Stimulated activated naive CD4-positive, alpha-beta T cell (primary cell): ENCODE measurements around the gene LRP1-AS.
A peak's percentile ranks its signal among the peaks of the same experiment; 100 is the strongest.

Experiments
- DNase-seq, 6 experiments: peaks; one replicate each; lab custom pipeline; 2025; lab: John Stamatoyannopoulos, UW

The LRP1-AS gene

GRCh38 chr12:57160040-57160439 is 12.6 kb upstream of the LRP1-AS start:
- no peak for DNase-seq

DNA sequence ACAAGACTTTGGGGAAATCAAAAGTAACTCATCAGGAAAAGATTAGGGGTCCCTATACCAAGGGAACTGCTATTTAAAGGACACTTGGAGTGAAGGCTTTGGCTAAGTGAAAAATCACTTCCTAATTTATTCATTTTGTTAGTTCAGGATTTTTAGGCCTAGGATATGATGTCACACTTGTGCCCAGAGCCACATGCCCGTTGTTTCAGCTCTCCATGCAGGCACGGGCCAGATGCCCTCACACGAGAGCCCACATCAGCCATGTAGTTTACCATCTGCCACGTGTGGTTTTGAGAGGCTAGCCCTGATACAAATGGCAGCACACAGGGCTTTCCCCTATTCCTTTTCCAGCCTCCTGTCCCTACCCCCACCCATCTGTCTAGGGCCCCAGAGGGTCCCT is 11.9 kb upstream of the LRP1-AS start:
- no peak for DNase-seq

DNA sequence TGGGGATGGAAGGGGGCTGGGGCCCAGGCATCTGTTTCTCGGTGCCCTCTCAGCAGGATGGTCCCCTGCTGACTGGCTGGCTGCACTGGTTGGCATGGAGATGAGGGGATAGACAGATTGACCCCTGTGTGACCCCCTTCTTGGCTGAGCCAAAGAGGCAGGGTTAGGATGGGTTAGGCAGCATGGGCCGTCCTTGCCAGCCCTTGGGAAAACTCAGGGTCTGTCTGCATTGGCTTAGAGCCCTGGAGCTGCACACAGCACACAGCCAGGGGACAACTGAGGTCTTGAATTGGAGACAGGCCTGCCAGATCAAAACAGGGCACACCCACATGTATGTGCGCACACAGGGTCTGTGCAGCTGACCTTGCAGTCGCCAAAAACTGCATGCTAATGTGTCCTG is 11.2 kb upstream of the LRP1-AS start:
- DNase-seq: no peak

DNA sequence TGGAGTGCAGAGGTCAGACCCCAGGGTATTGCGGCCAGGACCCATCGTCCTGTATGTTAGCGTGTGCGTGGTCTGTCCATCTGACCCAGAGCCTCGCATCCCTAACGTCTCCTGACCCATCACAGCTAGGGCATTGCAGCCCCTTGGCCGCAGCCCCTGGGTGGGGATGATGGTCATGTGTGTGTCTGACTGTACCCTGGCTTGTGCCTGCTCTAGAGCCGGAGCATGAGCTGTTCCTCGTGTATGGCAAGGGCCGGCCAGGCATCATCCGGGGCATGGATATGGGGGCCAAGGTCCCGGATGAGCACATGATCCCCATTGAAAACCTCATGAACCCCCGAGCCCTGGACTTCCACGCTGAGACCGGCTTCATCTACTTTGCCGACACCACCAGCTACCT is 10.8 kb upstream of the LRP1-AS start:
- no peak for DNase-seq

GRCh38 chr12:57157588-57158173 is 10.3 kb upstream of the LRP1-AS start:
- DNase-seq: no peak

GRCh38 chr12:57156701-57157403 is 9.4 kb upstream of the LRP1-AS start:
- DNase-seq: no peak

DNA sequence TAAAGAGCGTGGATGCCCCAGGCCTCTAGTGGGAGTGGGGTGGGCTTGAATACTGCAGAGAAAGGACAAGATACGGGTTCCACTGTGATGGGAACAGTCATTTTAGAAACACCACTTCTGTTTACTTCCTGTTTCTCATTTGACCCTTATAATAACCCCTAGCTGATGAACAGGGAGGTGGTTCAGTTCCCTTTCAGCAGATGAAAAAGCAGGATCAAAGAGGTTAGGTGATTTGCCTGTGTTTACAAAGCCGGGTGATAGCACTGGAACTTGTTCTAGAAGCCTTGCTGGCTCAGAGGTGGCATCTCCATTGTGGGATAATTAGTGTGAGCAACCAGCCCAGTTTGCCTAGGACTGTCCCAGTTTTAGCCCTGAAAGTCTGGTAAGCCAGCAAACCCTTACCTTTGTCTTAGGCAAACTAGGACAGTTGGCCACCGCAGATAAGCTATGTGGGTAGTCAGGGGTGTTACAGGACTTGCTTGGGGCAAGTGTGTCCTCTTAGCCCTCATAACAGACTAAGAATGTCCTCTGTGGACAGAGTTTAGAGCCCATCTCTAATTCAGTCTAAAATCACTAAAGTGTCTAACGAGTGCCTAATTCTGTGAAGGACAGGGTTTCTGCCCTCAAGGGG is 7.5 kb upstream of the LRP1-AS start:
- DNase-seq: no peak

- DNase-seq: no peak
Measured at GRCh38 chr12:57154076-57154475, 6.7 kb upstream of the LRP1-AS start.

- DNase-seq: no peak
Measured at GRCh38 chr12:57153415-57153997, 6.1 kb upstream of the LRP1-AS start.

GRCh38 chr12:57152639-57153038 is 5.2 kb upstream of the LRP1-AS start:
- DNase-seq: no peak

DNA sequence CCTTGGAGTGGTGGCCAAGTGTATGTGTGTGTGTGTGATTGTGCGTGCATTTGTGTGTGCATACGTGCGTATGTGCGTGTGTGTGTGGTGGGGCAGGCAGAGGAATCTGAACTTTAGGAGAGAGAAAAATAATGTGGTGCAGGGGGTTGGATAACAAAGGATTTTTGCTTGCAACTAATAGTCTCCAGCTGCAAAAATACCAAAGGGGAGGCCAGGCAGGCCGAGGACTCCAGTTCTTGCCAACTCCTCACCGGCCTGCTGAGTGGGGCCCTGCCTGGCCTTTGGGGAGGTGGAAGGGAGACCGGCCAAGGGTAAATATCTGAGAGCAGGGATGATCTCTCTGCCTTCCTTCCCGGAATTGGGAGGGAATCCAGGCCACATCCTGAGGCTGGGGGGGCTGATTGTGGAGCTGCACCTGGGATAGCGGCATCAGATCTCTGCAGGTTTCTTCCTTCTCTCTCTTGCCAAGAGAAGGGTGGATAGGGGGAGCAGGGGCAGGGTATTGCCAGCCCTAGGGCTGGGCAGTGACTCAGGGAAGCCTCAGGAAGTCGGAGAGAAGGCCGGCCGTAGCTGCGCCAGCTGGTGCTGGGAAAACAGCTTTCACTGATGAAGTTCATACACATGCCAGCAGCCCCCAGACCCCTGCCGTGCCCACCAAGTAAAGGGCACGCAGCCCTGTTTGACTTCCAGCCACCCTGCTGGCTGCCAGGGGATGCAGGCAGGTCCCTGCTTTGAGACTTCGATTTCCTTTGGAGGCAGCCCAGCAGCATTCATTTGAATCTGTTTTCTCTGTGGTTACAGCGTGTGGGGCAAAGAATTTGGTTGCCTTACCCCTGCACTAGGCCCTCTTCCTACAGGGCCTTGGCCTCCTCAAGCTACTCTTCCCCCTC is 4.6 kb upstream of the LRP1-AS start:
- DNase-seq: no peak

GRCh38 chr12:57150400-57151000 is 3.1 kb upstream of the LRP1-AS start:
- no peak for DNase-seq

- no peak for DNase-seq
Measured at GRCh38 chr12:57149245-57149900, 2.0 kb upstream of the LRP1-AS start.

GRCh38 chr12:57148469-57149244 is 1.2 kb upstream of the LRP1-AS start:
- DNase-seq: no peak

DNA sequence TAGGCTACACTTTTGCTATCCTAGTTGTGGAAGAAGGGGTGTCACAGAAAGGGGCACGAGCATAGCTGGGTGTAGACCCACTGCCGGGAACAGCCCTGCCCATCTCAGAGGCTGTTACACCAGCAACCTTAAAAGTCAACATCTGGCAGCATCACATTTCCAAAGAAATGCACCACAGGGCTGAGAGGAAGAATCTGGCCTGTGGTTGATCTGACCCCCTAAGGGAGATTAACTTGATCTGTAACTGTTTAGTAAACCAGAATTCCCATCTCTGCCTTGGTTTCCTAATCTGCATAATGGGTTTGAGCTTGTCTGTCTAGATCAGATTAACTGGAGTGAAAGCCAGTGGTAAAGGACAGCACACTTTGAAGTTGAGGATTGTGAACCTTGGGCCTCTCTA is 1.3 kb downstream of the LRP1-AS start:
- no peak for DNase-seq

- DNase-seq: no peak
Measured at GRCh38 chr12:57145460-57146059, 1.9 kb downstream of the LRP1-AS start.

GRCh38 chr12:57143454-57143853 is 4.0 kb downstream of the LRP1-AS start:
- DNase-seq: peak in 1 of 6 experiments; percentile 9

GRCh38 chr12:57142727-57143126 is 4.7 kb downstream of the LRP1-AS start:
- DNase-seq: no peak

DNA sequence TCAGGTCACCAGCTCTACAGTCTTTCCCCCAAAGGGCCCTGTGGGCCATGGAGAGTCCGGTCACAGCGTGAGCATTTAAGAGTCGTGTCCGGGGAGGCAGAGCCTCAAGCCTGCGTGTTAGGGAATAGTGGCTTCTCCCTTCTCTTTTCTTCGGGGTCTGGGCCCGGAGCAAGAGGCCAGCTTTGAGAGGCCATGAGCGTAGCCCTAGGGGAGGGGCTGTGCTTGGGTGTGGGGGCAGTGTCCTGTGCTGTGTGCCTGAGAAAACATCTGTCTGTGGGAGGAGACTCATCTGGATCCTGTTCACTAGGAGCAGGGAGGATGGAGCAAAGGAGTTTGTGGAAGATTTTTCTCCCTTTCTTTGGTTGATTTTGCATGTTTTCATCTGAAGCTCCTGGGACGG is 5.3 kb downstream of the LRP1-AS start:
- no peak for DNase-seq

DNA sequence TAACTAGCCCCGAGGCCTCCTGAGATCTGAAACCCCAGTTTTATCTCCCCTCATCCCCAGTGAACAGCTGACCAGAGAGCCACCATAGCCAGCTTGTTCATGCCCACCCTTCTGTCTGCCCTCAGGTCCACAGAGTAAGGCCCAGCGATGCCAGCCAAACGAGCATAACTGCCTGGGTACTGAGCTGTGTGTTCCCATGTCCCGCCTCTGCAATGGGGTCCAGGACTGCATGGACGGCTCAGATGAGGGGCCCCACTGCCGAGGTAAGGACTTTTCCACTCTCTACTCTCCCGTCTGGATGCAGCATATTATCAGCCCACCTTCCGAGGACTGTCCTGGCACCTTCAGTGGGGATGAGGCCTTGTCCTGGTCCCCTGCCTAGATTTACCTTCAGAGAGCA is 6.2 kb downstream of the LRP1-AS start:
- DNase-seq: no peak
